ENCODE results near the gene SOX18. TPM values are rescaled to one million over a fixed set of nuclear protein-coding genes. Genes with fewer than 3 reads are reported as not detected.
"Not testable (repeated sequence)": the region's sequence is repeated elsewhere in the genome, so short reads cannot be mapped to it uniquely, and the experiment has no call there.

SOX18 gene
- total RNA-seq, 2 experiments from 2014 or later = not detected

DNA sequence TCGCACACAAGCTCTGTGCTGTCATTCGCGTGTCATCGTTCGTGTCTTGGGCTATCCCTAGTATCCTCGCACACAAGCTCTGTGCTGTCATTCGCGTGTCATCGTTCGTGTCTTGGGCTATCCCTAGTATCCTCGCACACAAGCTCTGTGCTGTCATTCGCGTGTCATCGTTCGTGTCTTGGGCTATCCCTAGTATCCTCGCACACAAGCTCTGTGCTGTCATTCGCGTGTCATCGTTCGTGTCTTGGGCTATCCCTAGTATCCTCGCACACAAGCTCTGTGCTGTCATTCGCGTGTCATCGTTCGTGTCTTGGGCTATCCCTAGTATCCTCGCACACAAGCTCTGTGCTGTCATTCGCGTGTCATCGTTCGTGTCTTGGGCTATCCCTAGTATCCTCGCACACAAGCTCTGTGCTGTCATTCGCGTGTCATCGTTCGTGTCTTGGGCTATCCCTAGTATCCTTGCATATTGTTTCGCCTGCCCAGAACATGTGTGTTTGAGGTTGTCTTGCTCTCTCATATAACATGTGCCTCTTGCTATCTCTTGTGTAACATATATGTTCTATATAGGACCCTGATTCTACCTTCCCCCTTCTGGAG is 37.9 kb upstream of the SOX18 start:
- H3K4me3 Mint-ChIP-seq; POLR2A ChIA-PET; H3K36me3 Mint-ChIP-seq; CTCF ChIA-PET; DNase-seq; H3K27me3 Mint-ChIP-seq; intact Hi-C loops (cut with micrococcal nuclease); H3K9me3 Mint-ChIP-seq; H3K27ac Mint-ChIP-seq: not testable (repeated sequence)
- H3K4me1 Mint-ChIP-seq (ENCODE audit: low read depth) = peaks cover 12% of the 10 kb centered on the region

DNA sequence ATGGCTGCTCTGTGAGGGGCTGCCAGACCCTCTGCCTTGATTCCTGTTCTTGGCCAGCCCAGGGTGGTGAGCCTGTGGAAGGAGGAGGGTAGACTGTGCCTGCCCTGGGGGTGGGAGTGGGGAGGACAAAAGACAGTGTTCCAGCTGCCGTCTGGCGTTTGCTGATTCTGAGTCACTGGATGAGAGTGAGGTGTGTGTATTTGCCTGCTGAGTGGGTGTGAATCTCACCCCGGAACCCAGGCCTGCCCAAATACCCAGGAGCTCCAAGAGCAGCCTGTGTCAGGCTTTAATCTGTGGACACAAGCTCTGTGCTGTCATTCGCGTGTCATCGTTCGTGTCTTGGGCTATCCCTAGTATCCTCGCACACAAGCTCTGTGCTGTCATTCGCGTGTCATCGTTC is 37.4 kb upstream of the SOX18 start:
- ChIA-PET CTCF (no interaction called here), POLR2A (no interaction called here)
- Mint-ChIP-seq H3K36me3 (no peaks in the 10 kb centered on the region), H3K4me1 (ENCODE audit: low read depth) (peaks cover 16% of the 10 kb centered on the region), H3K27ac (no peak overlapping the region), H3K27me3 (peaks cover 3% of the 10 kb centered on the region), H3K4me3 (no peak overlapping the region), H3K9me3 (peaks cover 9% of the 10 kb centered on the region)
- intact Hi-C loops (cut with micrococcal nuclease) = no loop called here
- DNase-seq = no peak

DNA sequence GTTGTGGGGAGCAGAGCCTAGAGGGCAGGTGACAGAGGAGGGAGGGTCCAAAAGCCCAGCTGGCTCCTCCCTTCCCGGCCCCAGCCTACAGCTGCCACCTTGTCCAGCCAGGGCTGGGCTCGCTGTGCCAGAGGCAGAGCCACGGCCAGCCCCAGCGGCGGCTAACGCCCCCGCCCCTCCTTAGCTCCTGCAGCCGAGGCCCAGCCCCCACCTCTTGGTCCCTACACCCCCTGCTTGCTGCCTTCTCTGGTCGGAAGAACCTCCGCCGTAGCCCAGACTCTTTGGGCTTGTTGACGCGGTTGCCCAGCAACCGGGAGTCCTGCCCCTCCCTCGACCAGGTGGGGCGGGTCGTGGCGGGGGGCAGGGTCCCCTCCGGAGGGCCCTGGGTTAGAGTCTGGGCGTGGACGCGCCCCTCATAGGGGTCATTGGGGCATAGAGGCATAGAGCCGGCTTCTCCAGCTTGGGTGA is 35.3 kb upstream of the SOX18 start:
- Mint-ChIP-seq H3K4me3 (peak overlapping the region; percentile 67), H3K27ac (no peak overlapping the region), H3K9me3 (peaks cover 9% of the 10 kb centered on the region), H3K36me3 (no peaks in the 10 kb centered on the region), H3K4me1 (ENCODE audit: low read depth) (peaks cover 20% of the 10 kb centered on the region), H3K27me3 (peaks cover 3% of the 10 kb centered on the region)
- intact Hi-C loops (cut with micrococcal nuclease) = no loop called here
- ChIA-PET CTCF (interaction anchor here (0.7 to 5.1 kb wide), 5 partner anchors 18 to 201 kb away, joined by 4 to 51 read pairs (median 11); no protein-coding TSS in a partner anchor), POLR2A (interaction anchor here (1.2 kb wide), 1 partner anchor 219 kb away, joined by 3 read pairs; the partner anchor contains the start of gene TPD52L2)
- no peak for DNase-seq

DNA sequence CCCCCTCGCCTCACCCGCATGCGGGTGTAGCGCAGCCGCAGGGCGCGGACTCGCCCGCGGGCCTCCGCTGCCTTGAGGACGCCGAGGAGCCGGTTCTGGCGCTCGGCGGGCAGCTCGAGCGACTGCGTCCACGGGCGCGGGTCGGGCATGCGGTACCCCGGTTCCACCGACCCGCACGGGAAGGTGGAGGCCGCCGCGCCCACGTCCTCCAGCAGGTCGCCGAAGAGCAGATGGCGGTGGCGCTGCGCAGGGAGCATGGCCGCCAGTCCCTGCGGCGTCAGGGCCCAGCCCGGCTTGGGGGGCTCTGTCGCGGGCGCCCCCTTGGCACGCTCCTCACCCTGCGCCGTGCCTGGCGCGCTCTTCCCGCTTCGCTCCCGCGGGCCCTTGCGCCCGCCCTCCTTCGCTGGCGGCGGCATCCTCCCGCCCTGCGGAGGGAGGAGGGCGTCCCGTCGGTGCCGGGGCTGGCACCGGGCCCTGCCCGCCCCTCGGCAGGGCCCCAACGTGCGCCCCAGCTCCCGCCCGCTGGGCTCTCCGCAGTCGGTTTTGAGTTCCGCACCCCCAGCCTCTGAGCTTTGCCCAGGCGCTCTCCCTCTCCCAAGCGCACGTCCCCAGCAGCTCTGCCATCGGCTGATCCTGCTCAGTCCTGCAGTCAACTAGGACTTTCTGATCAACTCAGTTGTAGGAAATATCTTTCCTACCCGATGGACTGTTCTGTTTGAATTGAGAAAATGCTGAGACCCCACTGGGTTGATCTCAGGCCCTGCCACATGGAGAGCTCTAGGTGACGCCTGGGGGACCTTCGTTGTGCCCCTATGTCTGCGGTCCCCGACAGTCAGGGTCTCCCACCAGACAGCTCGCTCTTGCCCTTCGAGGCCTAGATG is 34.6 kb upstream of the SOX18 start, which contains the start of gene LKAAEAR1:
LKAAEAR1 (minus strand) TSS at position 595 of the 881 bp plus-strand sequence; CDS start at position 416, 179 bp downstream.
- ChIA-PET POLR2A (interaction anchor here (1.2 to 1.3 kb wide), 2 partner anchors 219 to 298 kb away, joined by 3 read pairs; partner anchors contain the start of gene TPD52L2), CTCF (interaction anchor here (0.6 to 5.1 kb wide), 17 partner anchors 9 to 202 kb away, joined by 3 to 51 read pairs (median 4); partner anchors contain the start of genes NPBWR2 and SAMD10)
- peaks cover 20% of the 10 kb centered on the region for H3K4me1 Mint-ChIP-seq (ENCODE audit: low read depth)
- H3K27ac Mint-ChIP-seq = no peak within 1 kb of the TSS
- no peak for DNase-seq
- H3K27me3 Mint-ChIP-seq = peaks cover 3% of the 10 kb centered on the region
- peak within 1 kb of the TSS; percentile 72 for H3K4me3 Mint-ChIP-seq
- no peaks in the 10 kb centered on the region for H3K36me3 Mint-ChIP-seq
- H3K9me3 Mint-ChIP-seq = peaks cover 9% of the 10 kb centered on the region
- intact Hi-C loops (cut with micrococcal nuclease) = loop anchor here (1.0 kb wide), 1 partner anchor 36 kb away; no protein-coding TSS in a partner anchor

DNA sequence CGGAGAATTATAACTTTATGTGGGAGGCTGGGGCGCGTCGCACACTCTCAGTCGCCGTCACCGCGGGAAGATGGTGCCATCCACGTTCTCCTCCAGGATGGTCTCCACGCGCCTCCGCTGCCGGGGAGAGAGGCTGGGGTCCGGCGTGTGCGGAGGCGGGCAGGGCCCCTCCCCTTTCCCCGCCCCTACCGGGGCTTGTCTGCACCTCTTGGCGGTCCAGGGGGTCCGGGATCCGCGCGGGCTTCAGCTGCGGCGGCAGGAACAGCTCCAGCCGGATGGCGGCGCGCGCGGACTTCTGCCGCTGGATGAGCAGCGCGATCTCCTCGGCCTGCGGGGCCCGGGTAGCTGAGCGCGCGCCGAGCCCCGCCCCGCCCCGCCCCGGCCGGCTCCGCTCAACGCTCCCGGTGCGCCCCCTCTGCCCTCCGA is 34.0 kb upstream of the SOX18 start:
- no peak overlapping the region for H3K27ac Mint-ChIP-seq
- POLR2A ChIA-PET = interaction anchor here (1.3 kb wide), 1 partner anchor 298 kb away, joined by 3 read pairs; no protein-coding TSS in a partner anchor

DNA sequence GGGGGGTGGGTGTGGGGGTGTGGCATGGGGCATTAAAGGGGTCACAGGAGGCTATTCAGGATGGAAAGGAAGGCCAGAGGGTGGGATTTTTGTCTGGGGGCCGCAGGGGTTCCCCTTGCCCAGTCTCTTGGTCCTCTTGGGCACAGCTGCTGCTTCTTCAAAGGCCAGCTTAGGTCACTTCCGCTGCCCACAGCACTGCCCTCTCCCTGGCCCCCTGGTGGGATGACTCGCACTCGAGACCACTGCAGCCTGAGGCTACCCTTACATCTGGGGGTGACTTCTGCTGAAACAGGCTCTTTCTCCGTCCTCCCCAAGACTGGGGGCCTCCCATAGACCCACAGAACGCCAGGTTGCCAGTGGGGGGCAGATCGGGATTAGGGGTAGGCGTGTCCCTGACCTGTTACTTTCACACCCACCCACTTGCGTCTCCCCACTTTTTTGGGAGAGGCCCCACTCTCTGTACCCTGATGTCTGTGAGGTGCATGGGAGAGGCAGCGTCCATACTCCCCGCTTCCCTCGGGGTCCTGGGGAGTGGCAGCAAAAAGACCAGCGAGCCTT is 33.5 kb upstream of the SOX18 start:
- ChIA-PET CTCF (interaction anchor here (0.6 to 5.1 kb wide), 10 partner anchors 13 to 447 kb away, joined by 3 to 51 read pairs (median 4); no protein-coding TSS in a partner anchor), POLR2A (interaction anchor here (0.6 to 1.3 kb wide), 2 partner anchors 73 to 297 kb away, joined by 3 read pairs; no protein-coding TSS in a partner anchor)
- Mint-ChIP-seq H3K36me3 (no peaks in the 10 kb centered on the region), H3K27me3 (peaks cover 3% of the 10 kb centered on the region), H3K4me3 (peak overlapping the region; percentile 72), H3K4me1 (ENCODE audit: low read depth) (peaks cover 20% of the 10 kb centered on the region), H3K9me3 (peaks cover 5% of the 10 kb centered on the region), H3K27ac (no peak overlapping the region)
- DNase-seq = peak; percentile 13
- intact Hi-C loops (cut with micrococcal nuclease) = loop anchor here (1.0 kb wide), 1 partner anchor 37 kb away; no protein-coding TSS in a partner anchor

More for the DNA sequence above, 34.0 kb upstream of the SOX18 start:
- intact Hi-C loops (cut with micrococcal nuclease) = loop anchor here (1.0 kb wide), 1 partner anchor 37 kb away; no protein-coding TSS in a partner anchor
- peaks cover 20% of the 10 kb centered on the region for H3K4me1 Mint-ChIP-seq (ENCODE audit: low read depth)
- H3K4me3 Mint-ChIP-seq = peak overlapping the region; percentile 72
- CTCF ChIA-PET = interaction anchor here (0.6 to 5.1 kb wide), 17 partner anchors 8 to 447 kb away, joined by 3 to 51 read pairs (median 3); partner anchors contain the start of genes NPBWR2 and SAMD10
- peaks cover 9% of the 10 kb centered on the region for H3K9me3 Mint-ChIP-seq
- H3K36me3 Mint-ChIP-seq = no peaks in the 10 kb centered on the region
- H3K27me3 Mint-ChIP-seq = peaks cover 3% of the 10 kb centered on the region
- DNase-seq = peak; percentile 80

DNA sequence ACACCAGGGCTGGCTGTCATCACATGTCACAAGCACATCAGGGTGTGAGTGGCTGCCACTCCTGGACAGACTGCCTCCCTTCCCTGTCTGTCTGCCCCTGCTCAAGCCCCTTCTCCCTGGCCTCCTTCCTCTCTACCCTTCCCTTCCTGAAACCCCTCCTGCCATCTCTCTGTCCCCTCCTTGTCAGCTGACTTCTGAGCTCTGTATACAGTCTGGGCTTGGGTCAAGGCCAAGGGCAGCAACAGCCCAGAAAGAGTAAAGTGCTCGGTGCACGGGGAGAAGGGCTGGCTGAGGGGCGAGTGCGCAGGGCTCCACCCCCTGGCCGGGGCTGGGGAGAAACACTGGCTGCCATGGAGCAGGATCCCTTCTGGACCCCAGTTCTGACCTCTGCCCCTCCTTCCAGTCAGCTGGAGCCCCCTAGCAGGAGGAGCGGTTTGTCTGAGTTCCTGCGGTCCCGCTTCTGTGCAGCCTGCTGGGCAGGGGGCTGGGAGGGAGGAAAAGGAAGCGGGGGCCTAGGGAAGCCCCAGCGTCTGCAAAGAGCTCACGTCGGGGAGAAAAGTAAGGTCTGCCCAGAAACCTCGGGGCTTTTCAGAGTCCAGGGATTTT is 32.8 kb upstream of the SOX18 start:
- peaks cover 3% of the 10 kb centered on the region for H3K27me3 Mint-ChIP-seq
- ChIA-PET CTCF (interaction anchor here (0.7 to 5.1 kb wide), 5 partner anchors 14 to 204 kb away, joined by 3 to 51 read pairs (median 5); no protein-coding TSS in a partner anchor), POLR2A (interaction anchor here (0.6 kb wide), 1 partner anchor 73 kb away, joined by 3 read pairs; no protein-coding TSS in a partner anchor)
- H3K36me3 Mint-ChIP-seq = no peaks in the 10 kb centered on the region
- no peak for DNase-seq
- intact Hi-C loops (cut with micrococcal nuclease) = no loop called here
- H3K27ac Mint-ChIP-seq = no peak overlapping the region
- no peaks in the 10 kb centered on the region for H3K9me3 Mint-ChIP-seq
- peaks cover 24% of the 10 kb centered on the region for H3K4me1 Mint-ChIP-seq (ENCODE audit: low read depth)
- H3K4me3 Mint-ChIP-seq = peak overlapping the region; percentile 13

DNA sequence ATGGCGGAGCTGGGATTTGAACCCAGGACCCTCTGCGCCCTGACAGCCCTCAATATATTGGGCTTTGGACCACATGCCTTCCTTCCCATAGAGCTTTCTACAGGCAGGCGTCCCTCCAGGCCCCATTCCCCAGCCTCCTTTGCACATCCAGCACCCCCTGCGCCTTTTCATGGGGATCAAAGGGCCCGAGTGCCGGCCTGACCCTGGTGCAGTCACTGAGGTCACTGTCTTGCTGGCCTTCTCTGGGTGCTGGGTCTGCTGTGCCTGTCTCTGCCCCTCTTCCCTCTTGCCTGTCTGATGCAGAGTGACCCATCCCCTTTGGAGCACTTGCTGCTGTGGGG is 32.2 kb upstream of the SOX18 start:
- intact Hi-C loops (cut with micrococcal nuclease) = no loop called here
- H3K36me3 Mint-ChIP-seq = no peaks in the 10 kb centered on the region
- H3K27ac Mint-ChIP-seq = no peak overlapping the region

DNA sequence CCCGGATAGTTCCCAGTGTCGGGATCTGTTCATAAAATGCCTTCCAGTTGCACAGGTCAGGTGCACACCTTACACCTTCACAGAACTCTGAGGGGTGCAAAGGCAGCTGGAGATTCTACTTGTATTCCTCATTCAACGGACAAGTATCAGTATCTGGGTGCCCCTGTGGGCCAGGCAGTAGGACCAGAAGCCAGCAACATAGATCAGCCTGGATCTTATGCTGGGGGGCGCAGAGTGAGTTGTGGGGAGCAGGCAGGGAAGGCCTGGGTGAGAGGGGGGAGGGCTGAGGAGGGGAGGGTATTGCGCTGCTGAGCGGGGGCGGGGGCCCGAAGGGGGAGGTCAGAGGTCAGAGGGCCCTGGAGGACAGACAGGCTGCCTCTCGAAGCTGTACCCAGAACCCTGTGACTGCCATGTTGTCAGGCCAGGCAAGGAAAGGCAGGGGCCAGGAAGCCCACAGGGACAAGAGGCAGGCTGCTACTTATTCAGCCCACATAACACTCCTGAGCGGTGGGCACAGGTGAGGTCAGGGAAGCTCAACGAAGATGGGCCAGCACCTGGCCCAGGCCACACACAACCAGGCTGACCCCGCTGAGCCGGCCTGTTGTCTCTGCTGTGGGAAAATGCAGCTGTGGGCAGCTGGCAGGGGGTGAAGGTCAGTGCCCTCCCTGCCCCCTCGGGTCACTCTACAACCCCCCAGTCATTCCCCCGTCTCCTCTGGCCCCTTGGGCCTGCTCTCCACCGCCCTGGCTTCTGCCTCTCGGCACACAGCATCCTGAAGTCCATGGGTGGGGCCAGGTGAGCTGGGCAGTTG is 31.6 kb upstream of the SOX18 start:
- ChIA-PET POLR2A (no interaction called here), CTCF (interaction anchor here (1.1 to 5.1 kb wide), 5 partner anchors 22 to 205 kb away, joined by 3 to 51 read pairs (median 3); no protein-coding TSS in a partner anchor)
- no peaks in the 10 kb centered on the region for H3K36me3 Mint-ChIP-seq
- peak; percentile 10 for DNase-seq
- H3K27me3 Mint-ChIP-seq = peaks cover 3% of the 10 kb centered on the region
- H3K27ac Mint-ChIP-seq = peak overlapping the region; percentile 42
- peaks cover 28% of the 10 kb centered on the region for H3K4me1 Mint-ChIP-seq (ENCODE audit: low read depth)
- H3K4me3 Mint-ChIP-seq = peak overlapping the region; percentile 73
- intact Hi-C loops (cut with micrococcal nuclease) = no loop called here
- H3K9me3 Mint-ChIP-seq = no peaks in the 10 kb centered on the region

More for the DNA sequence above, 32.2 kb upstream of the SOX18 start:
- peaks cover 3% of the 10 kb centered on the region for H3K27me3 Mint-ChIP-seq
- ChIA-PET POLR2A (no interaction called here), CTCF (interaction anchor here (1.4 to 5.1 kb wide), 3 partner anchors 21 to 204 kb away, joined by 3 to 51 read pairs (median 4); no protein-coding TSS in a partner anchor)
- no peaks in the 10 kb centered on the region for H3K9me3 Mint-ChIP-seq
- no peak overlapping the region for H3K4me3 Mint-ChIP-seq
- H3K4me1 Mint-ChIP-seq (ENCODE audit: low read depth) = peaks cover 28% of the 10 kb centered on the region
- DNase-seq = no peak

DNA sequence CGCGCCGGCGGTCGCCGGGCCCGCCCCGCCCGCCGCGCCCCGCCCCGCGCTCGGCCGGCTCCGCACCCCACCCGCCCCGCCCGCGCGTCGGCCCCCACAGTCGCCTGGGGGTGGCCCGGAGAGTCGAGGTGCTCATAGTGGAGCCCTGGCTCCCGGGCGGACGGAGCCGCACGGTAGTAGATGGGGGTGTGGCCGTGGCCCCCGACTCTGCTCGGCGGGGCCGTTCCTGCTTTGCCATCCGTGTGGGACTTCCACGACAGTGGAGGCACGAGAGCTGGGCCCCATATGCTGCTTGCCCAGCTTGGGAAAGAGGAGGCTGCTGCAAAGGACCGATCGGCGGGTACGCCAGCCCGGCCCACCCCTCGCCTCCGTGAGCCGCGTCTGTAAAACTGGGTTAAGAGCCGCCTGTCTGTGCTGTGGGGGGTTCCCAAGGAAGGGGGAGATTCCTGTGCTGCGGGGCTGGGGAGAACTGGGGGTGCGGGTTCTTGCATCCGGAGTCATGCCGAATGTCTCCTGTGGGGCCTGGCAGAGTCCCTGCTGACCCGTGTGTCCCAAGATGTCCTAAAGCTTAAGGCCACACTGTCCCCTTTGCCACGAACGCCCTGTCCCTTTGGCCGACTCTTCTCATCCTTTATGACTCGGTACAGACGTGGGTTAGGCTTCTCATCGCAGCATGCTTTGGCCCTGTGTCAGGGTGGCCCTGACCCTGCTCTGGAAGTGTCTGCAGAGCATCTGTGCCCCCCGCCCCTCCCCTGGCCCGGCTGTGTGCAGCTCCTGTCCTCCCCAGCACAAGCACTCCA is 30.8 kb upstream of the SOX18 start, which contains the start of gene OPRL1:
OPRL1 (plus strand) TSS at position 70 of the 800 bp plus-strand sequence. CDS start 12,639 bp downstream, outside the sequence.
- intact Hi-C loops (cut with micrococcal nuclease) = no loop called here
- POLR2A ChIA-PET = interaction anchor here (0.8 to 1.3 kb wide), 2 partner anchors 10 to 17 kb away, joined by 3 read pairs; partner anchors contain the start of gene TCEA2

More for the DNA sequence above, 30.8 kb upstream of the SOX18 start, which contains the start of gene OPRL1:
- CTCF ChIA-PET = interaction anchor here (0.7 to 1.7 kb wide), 8 partner anchors 16 to 543 kb away, joined by 3 to 6 read pairs (median 3); no protein-coding TSS in a partner anchor
- Mint-ChIP-seq H3K27ac (peak within 1 kb of the TSS; percentile 92), H3K27me3 (peaks cover 3% of the 10 kb centered on the region), H3K4me1 (ENCODE audit: low read depth) (peaks cover 28% of the 10 kb centered on the region), H3K4me3 (peak within 1 kb of the TSS; percentile 90), H3K36me3 (peaks cover 3% of the 10 kb centered on the region), H3K9me3 (no peaks in the 10 kb centered on the region)
- DNase-seq = no peak

Data from activated CD4-positive, alpha-beta memory T cell treated with anti-CD3 and anti-CD28 coated beads for 36 hours (primary cell).